PC-9 (cell line): ENCODE data around the gene ANXA6.

Experiments used
- CTCF ChIP-seq: fragments of 200-600 bp; sonication (generic); conservative IDR thresholded peaks from 2 replicates; pipeline ENCODE4 v1.6.1; 2017; ENCODE audit warnings: mixed run types, antibody characterized with exemption, mild to moderate bottlenecking, moderate library complexity
- EZH2 ChIP-seq: fragments of 200-600 bp; sonication (generic); IDR thresholded peaks from 2 replicates; pipeline ENCODE4 v1.8.0; 2017; ENCODE audit warnings: antibody characterized with exemption, low read depth

GRCh38 chr5:151104795-151105194 is 52.8 kb downstream of the ANXA6 start:
- TF ChIP-seq CTCF = no peak
- no peak for TF ChIP-seq EZH2
